ENCODE results near the gene RNF138. TPM values are rescaled to one million over a fixed set of nuclear protein-coding genes. Genes with fewer than 3 reads are reported as not detected.

Gene RNF138
- total and polyA plus RNA-seq, 2 of the 13 experiments (the other 11 are each of a cell fraction or from before 2014, with no cell fraction given) = 14.6 to 33.6 TPM

- Histone ChIP-seq H3K79me2 (ENCODE audit: insufficient read depth, low read length) (no peaks in the 10 kb centered on the region), H3K9ac (ENCODE audit: insufficient read depth, low read depth, low read length) (no peak overlapping the region), H3K27me3 (ENCODE audit: control insufficient read depth in 1 of 2, insufficient read depth in 2 of 2, low read length in 2 of 2) (no peaks in the 10 kb centered on the region; a peak in 2 of 5 replicates), H3K27ac (ENCODE audit: extremely low read length, insufficient read depth, low read length) (no peak overlapping the region), H3K4me3 (replicated peaks in 1 of 3; ENCODE audit: insufficient read depth in 1 of 3, low read depth in 2 of 3, low read length in 3 of 3) (no peak overlapping the region), H2AFZ (ENCODE audit: low read length) (no peak overlapping the region), H4K20me1 (ENCODE audit: insufficient read depth, low read length) (no peaks in the 10 kb centered on the region), H3K4me1 (ENCODE audit: insufficient read depth, low read length) (no peaks in the 10 kb centered on the region), H3K36me3 (replicated peaks in 1 of 2; ENCODE audit: control insufficient read depth in 1 of 2, insufficient read depth in 2 of 2, low read length in 2 of 2) (no peaks in the 10 kb centered on the region), H3K9me3 (ENCODE audit: low read length) (no peaks in the 10 kb centered on the region), H3K4me2 (ENCODE audit: low read depth, low read length) (no peak overlapping the region)
- ChIA-PET POLR2A (no interaction called here), CTCF (ENCODE audit: low intra/inter-chr PET ratio, low total read pairs) (no interaction called here)
- in situ Hi-C loops (cut with HindIII; ENCODE audit: extremely low pct_ligation_motif_present, low pct_unique_long_range_greater_than_20kb) = no loop called here
- TF ChIP-seq HOMEZ (CRISPR knock-in tag; IDR thresholded peaks at IDR 0.05; ENCODE audit: low read depth) (no peak), TCF12 (IDR thresholded peaks at IDR 0.05) (no peak), TCF12 (CRISPR knock-in tag; IDR thresholded peaks at IDR 0.05) (no peak), CSRNP1 (CRISPR knock-in tag; IDR thresholded peaks at IDR 0.05) (no peak), THRA (CRISPR knock-in tag; IDR thresholded peaks at IDR 0.05; ENCODE audit: borderline replicate concordance) (no peak), ZBTB46 (CRISPR knock-in tag; IDR thresholded peaks at IDR 0.05; ENCODE audit: borderline replicate concordance) (no peak), GATA4 (IDR thresholded peaks at IDR 0.05; ENCODE audit: borderline replicate concordance, low read depth) (no peak)
- DNase-seq (ENCODE audit: low spot score) (no peak), ATAC-seq (no peak), FAIRE-seq (no peak)
- 100% methylated on average over 2 of the region's 2 CpGs for WGBS (ENCODE audit: low lambda C conversion rate)
- intact Hi-C loops (cut with micrococcal nuclease; ENCODE audit: unreplicated experiment) = no loop called here
- no TSS peak for BruUV-seq (replicated peaks)
These were observed 31.6 kb upstream of the RNF138 start for GRCh38 chr18:32060026-32060425.
